Measurements from ENCODE around the gene OGFR.

The OGFR gene

GRCh38 chr20:62802026-62802712 lies 2.5 kb upstream of the OGFR start:
- no peak for DNase-seq

GRCh38 chr20:62804021-62804626 lies 511 bp upstream of the OGFR start:
- DNase-seq: peak; percentile 27

GRCh38 chr20:62805155-62805710 lies 598 bp downstream of the OGFR start:
- no peak for DNase-seq

- DNase-seq: no peak
Observed at GRCh38 chr20:62805711-62806382, 1.2 kb downstream of the OGFR start.

- DNase-seq: no peak
Observed at GRCh38 chr20:62806383-62807050, 1.9 kb downstream of the OGFR start.

- DNase-seq: no peak
Observed at GRCh38 chr20:62807444-62808210, 3.0 kb downstream of the OGFR start.

- peak; percentile 43 for DNase-seq
Observed at GRCh38 chr20:62808211-62808865, 3.7 kb downstream of the OGFR start.

- no peak for DNase-seq
Observed at GRCh38 chr20:62809530-62810428, 5.1 kb downstream of the OGFR start.

- no peak for DNase-seq
Observed at GRCh38 chr20:62811320-62811719, 6.7 kb downstream of the OGFR start.

- DNase-seq: no peak
Observed at GRCh38 chr20:62811720-62812119, 7.1 kb downstream of the OGFR start.

- no peak for DNase-seq
Observed at GRCh38 chr20:62812181-62812906, 7.7 kb downstream of the OGFR start.

GRCh38 chr20:62812907-62813200 lies 8.2 kb downstream of the OGFR start:
- no peak for DNase-seq

GRCh38 chr20:62813588-62813987 lies 9.0 kb downstream of the OGFR start:
- DNase-seq: no peak

- no peak for DNase-seq
Observed at GRCh38 chr20:62814060-62814708, 9.5 kb downstream of the OGFR start.

GRCh38 chr20:62814709-62815065 lies 10.1 kb downstream of the OGFR start:
- DNase-seq: no peak

- DNase-seq: peak; percentile 52
Observed at GRCh38 chr20:62815066-62815991, 10.7 kb downstream of the OGFR start.

- DNase-seq: no peak
Observed at GRCh38 chr20:62816031-62816883, 11.6 kb downstream of the OGFR start.

Measured in fibroblast of skin of right quadriceps (primary cell).